HCT116 (cell line): ENCODE data around the gene EPDR1. TPM values are rescaled to one million over a fixed set of nuclear protein-coding genes. Genes with fewer than 3 reads are reported as not detected.

Experiments used
- ATAC-seq: fragments of 200-7000 bp; cut with Tn5 transposase; 2 replicates; pipeline ENCODE4 v1.9.1; 2020; ENCODE audit warnings: mild to moderate bottlenecking, moderate library complexity
- BruUV-seq: library from RNA; stranded (reverse); fragments of 400-500 nt; replicated peaks from 2 replicates; lab custom pipeline; 2021; lab: Mats Ljungman, UMichigan
- CTCF ChIA-PET: fragments of 300-600 bp; sonication (Branson Sonifier 250); formaldehyde crosslinking; loops from one replicate; lab custom pipeline; 2021; ENCODE audit warnings: antibody characterized with exemption; lab: Charles Lee
- POLR2A ChIA-PET: fragments of 300-600, 350-600 bp; sonication (Branson Sonifier 250); formaldehyde crosslinking; loops from one replicate; lab custom pipeline; 2021; ENCODE audit warnings: antibody characterized with exemption; lab: Charles Lee
- RAD21 ChIA-PET, 2 experiments: fragments of 300-600 bp; sonication (Branson Sonifier 250); formaldehyde crosslinking; loops; one replicate each; lab custom pipeline; 2023; ENCODE audit warnings: low total read pairs in 2 of 2; ENCODE audit not compliant: uncharacterized antibody in 2 of 2, unreplicated experiment in 2 of 2, low non-redundant PET in 1 of 2; lab: Charles Lee
- DNase-seq: peaks from one replicate; pipeline ENCODE4 v3.0.0-alpha.2; 2010; ENCODE audit warnings: low read depth, low spot score
- H2AFZ ChIP-seq: fragments of 200-600 bp; shearing (Covaris generic), sonication (generic); 2 replicates; pipeline ENCODE4 v1.6.1; 2017; ENCODE audit warnings: low read depth, mixed run types, mixed read lengths, antibody characterized with exemption, low read length; ENCODE audit not compliant: poor library complexity, severe bottlenecking
- H3K27ac ChIP-seq: 2 replicates; pipeline ENCODE4 v1.5.1; 2012; ENCODE audit warnings: low read depth, low read length
- H3K27me3 ChIP-seq: fragments of 200-600 bp; sonication (generic); 2 replicates; pipeline ENCODE4 v1.6.1; 2016; ENCODE audit warnings: mixed run types, low read length, mixed read lengths; ENCODE audit not compliant: insufficient read depth
- H3K36me3 ChIP-seq, 2 experiments: fragments of 200-500 bp in 1 of 2; fragments of 200-600 bp in 1 of 2; sonication (Bioruptor generic) in 1 of 2; sonication (generic) in 1 of 2; 2 replicates each; pipeline versions ENCODE4 v1.5.1 to v1.6.1; 2014 to 2016; ENCODE audit warnings: low read length in 2 of 2, inconsistent platforms in 1 of 2, mixed read lengths in 1 of 2, mixed run types in 1 of 2; ENCODE audit not compliant: insufficient read depth in 2 of 2, control insufficient read depth in 1 of 2
- H3K4me1 ChIP-seq, 2 experiments: fragments of 200-600 bp in 1 of 2; sonication (generic) in 1 of 2; 2 replicates each; pipeline versions ENCODE4 v1.5.1 to v1.6.1; 2012 to 2017; ENCODE audit warnings: low read length in 2 of 2, inconsistent platforms in 1 of 2, mild to moderate bottlenecking in 1 of 2, mixed read lengths in 1 of 2, mixed run types in 1 of 2, moderate library complexity in 1 of 2; ENCODE audit not compliant: insufficient read depth in 2 of 2, control insufficient read depth in 1 of 2
- H3K4me2 ChIP-seq: fragments of 200-600 bp; sonication (generic); 2 replicates; pipeline ENCODE4 v1.6.1; 2017; ENCODE audit warnings: mixed run types, low read length, mixed read lengths
- H3K4me3 ChIP-seq, 2 experiments: fragments of 200-600 bp in 1 of 2; sonication (generic) in 1 of 2; replicated peaks in 1 of 2; 2 replicates each; pipeline ENCODE4 v1.5.1; 2011 to 2016; ENCODE audit warnings: low read length in 2 of 2, control low read depth in 1 of 2, low read depth in 1 of 2, mild to moderate bottlenecking in 1 of 2, mixed read lengths in 1 of 2, mixed run types in 1 of 2
- H3K79me2 ChIP-seq: fragments of 200-600 bp; sonication (generic); 2 replicates; pipeline ENCODE4 v1.6.1; 2017; ENCODE audit warnings: mild to moderate bottlenecking, mixed run types, low read length, moderate library complexity, mixed read lengths; ENCODE audit not compliant: insufficient read depth
- H3K9ac ChIP-seq: fragments of 200-600 bp; sonication (generic); 2 replicates; pipeline ENCODE4 v1.6.1; 2016; ENCODE audit warnings: low read length, mixed read lengths
- H3K9me2 ChIP-seq: fragments of 200-600 bp; sonication (generic), shearing (Covaris generic); 2 replicates; pipeline ENCODE4 v1.6.1; 2017; ENCODE audit warnings: mixed run types, mild to moderate bottlenecking, moderate library complexity; ENCODE audit not compliant: insufficient read depth
- H3K9me3 ChIP-seq, 2 experiments: fragments of 200-500 bp in 1 of 2; fragments of 200-600 bp in 1 of 2; sonication (Bioruptor generic) in 1 of 2; sonication (generic) in 1 of 2; 2 replicates each; pipeline ENCODE4 v1.6.1; 2014 to 2017; ENCODE audit warnings: low read length in 2 of 2, mixed read lengths in 2 of 2, inconsistent platforms in 1 of 2, low read depth in 1 of 2, mild to moderate bottlenecking in 1 of 2, mixed run types in 1 of 2, moderate library complexity in 1 of 2; ENCODE audit not compliant: control insufficient read depth in 1 of 2, insufficient read depth in 1 of 2
- H4K20me1 ChIP-seq: fragments of 200-600 bp; sonication (generic), shearing (Covaris generic); 2 replicates; pipeline ENCODE4 v1.6.1; 2017; ENCODE audit warnings: mixed run types, mild to moderate bottlenecking, moderate library complexity; ENCODE audit not compliant: insufficient read depth
- EGR1 ChIP-seq: IDR thresholded peaks from 2 replicates; pipeline ENCODE4 v1.6.1; 2012; ENCODE audit warnings: low read depth
- ELF1 ChIP-seq: IDR thresholded peaks from 2 replicates; pipeline ENCODE4 v1.6.1; 2012; ENCODE audit warnings: low read depth, borderline replicate concordance
- EZH2 ChIP-seq: fragments of 200-600 bp; sonication (generic); IDR thresholded peaks from 2 replicates; pipeline ENCODE4 v1.6.1; 2017; ENCODE audit warnings: antibody characterized with exemption, mixed run types
- EZH2phosphoT487 ChIP-seq: fragments of 200-600 bp; IDR thresholded peaks from 2 replicates; pipeline ENCODE4 v1.6.1; 2018; ENCODE audit warnings: antibody characterized with exemption, borderline replicate concordance
- JUND ChIP-seq: IDR thresholded peaks from 2 replicates; pipeline ENCODE4 v1.6.1; 2012
- REST ChIP-seq: IDR thresholded peaks from 2 replicates; pipeline ENCODE4 v1.6.1; 2012; ENCODE audit warnings: low read depth
- SP1 ChIP-seq: IDR thresholded peaks from 2 replicates; pipeline ENCODE4 v1.6.1; 2012; ENCODE audit warnings: low read depth
- SRF ChIP-seq: IDR thresholded peaks from 2 replicates; pipeline ENCODE4 v1.6.1; 2012; ENCODE audit warnings: low read depth
- YY1 ChIP-seq: IDR thresholded peaks from 2 replicates; pipeline ENCODE4 v1.6.1; 2011; ENCODE audit warnings: low read length, low read depth, moderate library complexity, mild to moderate bottlenecking; ENCODE audit not compliant: insufficient replicate concordance; ENCODE audit errors: extremely low read depth
- ZFX ChIP-seq: fragments of 450-650 bp; IDR thresholded peaks from 2 replicates; pipeline ENCODE4 v1.6.1; 2017
- ZNF274 ChIP-seq: fragments of 200-500 bp; sonication (Bioruptor generic); IDR thresholded peaks from 2 replicates; pipeline ENCODE4 v1.6.1; 2014; ENCODE audit warnings: mild to moderate bottlenecking, low read depth, low read length, inconsistent platforms
- intact Hi-C: fragments of 100-400 bp; cut with micrococcal nuclease; formaldehyde crosslinking; loops from 2 replicates; pipeline ENCODE4 v1.10.0; 2022
- total RNA-seq: library from RNA; stranded (reverse); gene quantifications from one replicate; pipeline ENCODE4 v1.2.1, GENCODE V29; 2021; ENCODE audit not compliant: unreplicated experiment
- TF ChIP-seq, protein P1 (sequence below): IDR thresholded peaks from 2 replicates; pipeline ENCODE4 v1.6.1; 2012
- TF ChIP-seq, protein P2 (sequence below): IDR thresholded peaks from 2 replicates; pipeline ENCODE4 v1.6.1; 2011; ENCODE audit warnings: mild to moderate bottlenecking, low read length, moderate library complexity; ENCODE audit not compliant: insufficient replicate concordance; ENCODE audit errors: extremely low read depth

The EPDR1 gene
- total RNA-seq, 1 experiment from 2014 or later = 8.0 TPM

DNA sequence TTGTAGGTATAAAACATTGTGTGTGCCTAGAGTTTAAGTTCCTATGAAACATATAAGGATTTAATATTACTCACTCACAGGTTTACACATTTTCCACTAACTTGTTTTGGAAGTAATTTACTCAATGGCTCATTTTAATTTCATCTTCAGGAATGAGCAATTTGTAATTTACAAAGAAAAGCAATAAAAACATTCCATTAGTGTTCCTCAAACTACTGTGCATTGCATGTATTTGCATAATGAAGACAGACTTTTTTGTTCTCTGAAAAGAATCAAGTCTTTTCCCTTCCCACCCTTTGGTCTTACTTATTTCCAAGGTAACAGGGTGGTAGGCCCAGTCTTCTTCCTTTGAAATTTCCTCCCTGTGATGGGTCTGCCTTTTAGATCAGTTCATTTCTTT is 61.2 kb downstream of the EPDR1 start:
- ChIA-PET CTCF (no interaction called here), POLR2A (no interaction called here), RAD21 (no interaction called here)
- Histone ChIP-seq H3K9me2 (no peaks in the 10 kb centered on the region), H3K9ac (no peak overlapping the region), H3K9me3 (no peaks in the 10 kb centered on the region), H3K27me3 (no peaks in the 10 kb centered on the region), H4K20me1 (no peaks in the 10 kb centered on the region), H3K36me3 (no peaks in the 10 kb centered on the region), H3K79me2 (no peaks in the 10 kb centered on the region), H3K27ac (no peak overlapping the region), H3K4me1 (no peaks in the 10 kb centered on the region), H3K4me3 (no peak overlapping the region), H2AFZ (no peak overlapping the region), H3K4me2 (no peak overlapping the region)
- BruUV-seq = no TSS peak
- no peak for DNase-seq
- TF ChIP-seq, protein P1, sequence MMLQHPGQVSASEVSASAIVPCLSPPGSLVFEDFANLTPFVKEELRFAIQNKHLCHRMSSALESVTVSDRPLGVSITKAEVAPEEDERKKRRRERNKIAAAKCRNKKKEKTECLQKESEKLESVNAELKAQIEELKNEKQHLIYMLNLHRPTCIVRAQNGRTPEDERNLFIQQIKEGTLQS = no peak
- TF ChIP-seq SP1 = no peak
- TF ChIP-seq REST = no peak
- TF ChIP-seq ZNF274 = no peak
- TF ChIP-seq JUND = no peak
- TF ChIP-seq, protein P2, sequence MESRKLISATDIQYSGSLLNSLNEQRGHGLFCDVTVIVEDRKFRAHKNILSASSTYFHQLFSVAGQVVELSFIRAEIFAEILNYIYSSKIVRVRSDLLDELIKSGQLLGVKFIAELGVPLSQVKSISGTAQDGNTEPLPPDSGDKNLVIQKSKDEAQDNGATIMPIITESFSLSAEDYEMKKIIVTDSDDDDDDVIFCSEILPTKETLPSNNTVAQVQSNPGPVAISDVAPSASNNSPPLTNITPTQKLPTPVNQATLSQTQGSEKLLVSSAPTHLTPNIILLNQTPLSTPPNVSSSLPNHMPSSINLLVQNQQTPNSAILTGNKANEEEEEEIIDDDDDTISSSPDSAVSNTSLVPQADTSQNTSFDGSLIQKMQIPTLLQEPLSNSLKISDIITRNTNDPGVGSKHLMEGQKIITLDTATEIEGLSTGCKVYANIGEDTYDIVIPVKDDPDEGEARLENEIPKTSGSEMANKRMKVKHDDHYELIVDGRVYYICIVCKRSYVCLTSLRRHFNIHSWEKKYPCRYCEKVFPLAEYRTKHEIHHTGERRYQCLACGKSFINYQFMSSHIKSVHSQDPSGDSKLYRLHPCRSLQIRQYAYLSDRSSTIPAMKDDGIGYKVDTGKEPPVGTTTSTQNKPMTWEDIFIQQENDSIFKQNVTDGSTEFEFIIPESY = no peak
- TF ChIP-seq EGR1 = no peak
- TF ChIP-seq ELF1 = no peak
- TF ChIP-seq EZH2 = no peak
- no peak for TF ChIP-seq ZFX
- no peak for TF ChIP-seq YY1
- no peak for TF ChIP-seq SRF
- TF ChIP-seq EZH2phosphoT487 = no peak
- ATAC-seq = no peak
- intact Hi-C loops = no loop called here
